ENCODE measurements around the gene EIF5A2.

The EIF5A2 gene

DNA sequence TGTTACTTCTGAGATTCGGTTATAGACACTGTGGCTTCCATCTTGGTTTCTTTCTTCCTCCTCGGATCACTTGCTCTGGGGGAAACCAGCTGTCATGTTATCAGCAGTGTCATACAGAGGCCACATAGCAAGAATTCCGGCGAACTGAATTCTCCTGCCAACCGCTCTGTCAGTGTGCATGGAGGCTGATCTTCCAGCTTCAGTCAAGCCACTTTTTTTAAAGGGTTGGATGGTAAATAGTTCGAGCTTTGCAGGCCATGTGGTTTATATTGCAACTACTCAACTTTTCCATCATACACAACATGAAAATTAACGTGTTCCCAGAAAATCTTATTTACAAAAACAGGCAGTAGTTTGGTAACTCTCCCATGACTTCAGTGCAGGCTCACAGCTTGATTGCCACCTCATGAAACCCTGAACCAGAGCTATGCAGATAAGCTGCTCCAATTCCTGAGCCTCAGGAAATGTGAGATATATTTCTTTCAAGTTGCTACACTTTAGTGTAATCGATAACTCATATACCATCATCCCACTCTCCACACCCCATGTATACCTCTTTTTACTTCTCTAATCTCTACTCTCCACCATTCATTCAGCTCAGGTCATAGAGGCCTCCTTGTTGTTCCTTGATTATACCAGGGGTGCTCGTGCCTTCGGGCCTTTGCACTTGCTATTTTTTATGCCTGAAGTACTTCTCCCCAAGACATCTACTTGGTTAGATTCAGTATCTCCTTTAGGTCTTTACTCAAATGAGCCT, 45.6 kb downstream of the EIF5A2 start:
- FAIRE-seq (no peak), DNase-seq (ENCODE audit: insufficient read length, low spot score) (no peak)

- no peak for FAIRE-seq
- no peak for DNase-seq (ENCODE audit: insufficient read length, low spot score)
Observed at GRCh38 chr3:170858599-170858998, 49.8 kb downstream of the EIF5A2 start.

DNA sequence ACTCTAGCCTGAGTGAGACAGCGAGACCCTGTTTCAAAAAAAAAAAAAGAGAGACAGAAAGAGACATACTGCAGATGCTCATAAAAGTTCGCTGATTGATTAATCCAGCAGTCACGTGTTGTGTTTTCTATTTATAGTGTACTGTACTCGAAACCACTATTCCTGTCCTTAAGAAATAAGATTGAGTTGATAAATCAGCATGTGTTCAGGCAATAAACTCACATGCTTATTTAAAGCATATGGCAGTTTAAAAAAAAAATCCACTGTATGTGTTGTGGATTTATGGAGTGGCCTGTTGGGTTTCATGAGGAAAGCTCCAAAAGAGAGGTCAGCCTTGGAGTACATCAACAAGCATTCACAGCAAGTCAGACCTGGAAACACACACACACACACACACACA, 56.1 kb downstream of the EIF5A2 start:
- no peak for FAIRE-seq

GRCh38 chr3:170848292-170848917, 60.0 kb downstream of the EIF5A2 start:
- FAIRE-seq (no peak), DNase-seq (ENCODE audit: insufficient read length, low spot score) (no peak)

More for the DNA sequence above, 56.1 kb downstream of the EIF5A2 start:
- DNase-seq (ENCODE audit: insufficient read length, low spot score): no peak

- no peak for FAIRE-seq
- no peak for DNase-seq (ENCODE audit: insufficient read length, low spot score)
Observed at GRCh38 chr3:170844377-170844776, 64.1 kb downstream of the EIF5A2 start.

DNA sequence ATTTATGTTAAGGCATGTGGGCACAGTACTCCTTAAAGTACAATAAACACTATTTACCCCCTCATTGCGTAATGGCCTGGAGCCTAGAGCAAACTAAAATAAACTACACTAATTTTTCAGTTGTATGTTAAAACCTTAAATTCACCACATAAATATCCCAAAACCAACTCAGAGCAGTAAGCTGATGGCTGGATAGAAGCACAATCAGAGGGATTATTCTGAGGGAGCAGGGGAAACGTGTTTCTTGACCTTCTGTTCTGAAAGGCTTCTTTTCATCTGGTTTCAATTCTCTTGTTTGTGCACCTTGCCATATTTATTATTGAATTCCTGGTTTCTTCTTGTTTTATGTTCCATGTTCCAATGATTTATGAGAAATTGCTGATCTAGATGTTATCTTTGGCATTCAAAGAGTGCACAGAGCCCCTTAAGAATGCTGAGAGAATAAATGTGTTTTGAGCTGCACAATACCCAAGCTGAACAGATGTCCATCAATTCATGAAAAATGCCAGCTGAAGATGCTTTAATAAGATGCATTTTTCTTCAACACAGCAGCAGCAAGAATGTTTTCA, 68.1 kb downstream of the EIF5A2 start:
- no peak for DNase-seq (ENCODE audit: insufficient read length, low spot score)
- no peak for FAIRE-seq

DNA sequence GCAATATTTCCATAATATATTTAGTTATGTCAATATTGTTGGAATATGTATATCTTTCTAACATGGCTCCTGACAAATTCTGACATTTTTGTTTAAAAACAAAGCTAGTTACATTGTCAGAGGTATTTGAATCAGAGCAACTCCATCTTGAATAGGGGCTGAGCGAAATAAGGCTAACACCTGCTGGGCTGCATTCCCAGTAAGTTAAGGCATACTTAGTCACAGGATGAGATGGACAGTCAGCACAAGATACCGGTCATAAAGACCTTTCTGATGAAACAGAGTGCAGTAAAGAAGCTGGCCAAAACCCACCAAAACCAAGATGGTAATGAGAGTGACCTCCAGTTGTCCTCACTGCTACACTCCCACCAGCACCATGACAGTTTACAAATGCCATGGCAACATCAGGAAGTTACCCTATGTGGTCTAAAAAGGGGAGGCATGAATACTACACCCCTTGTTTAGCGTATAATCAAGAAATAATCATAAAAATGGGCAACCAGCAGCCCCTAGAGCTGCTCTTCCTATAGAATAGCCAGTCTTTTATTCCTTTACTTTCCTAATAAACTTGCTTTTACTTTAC, 68.8 kb downstream of the EIF5A2 start:
- FAIRE-seq (no peak), DNase-seq (ENCODE audit: insufficient read length, low spot score) (no peak)
